ENCODE measurements around the gene UBASH3B.
"Not testable (repeated sequence)": the region's sequence is repeated elsewhere in the genome, so short reads cannot be mapped to it uniquely, and the experiment has no call there.

UBASH3B gene

GRCh38 chr11:122852074-122852795, 196.7 kb downstream of the UBASH3B start:
- DNase-seq (ENCODE audit: low read depth): no peak

- no peak for DNase-seq (ENCODE audit: low read depth)
These were observed 197.3 kb downstream of the UBASH3B start for GRCh38 chr11:122852796-122853160.

GRCh38 chr11:122853261-122853660, 197.7 kb downstream of the UBASH3B start:
- DNase-seq (ENCODE audit: low read depth): no peak

GRCh38 chr11:122853971-122854446, 198.5 kb downstream of the UBASH3B start:
- DNase-seq (ENCODE audit: low read depth): peak; percentile 62

- no peak for DNase-seq (ENCODE audit: low read depth)
These were observed 206.1 kb downstream of the UBASH3B start for GRCh38 chr11:122861631-122862030.

GRCh38 chr11:122862091-122862490, 206.6 kb downstream of the UBASH3B start:
- no peak for DNase-seq (ENCODE audit: low read depth)

GRCh38 chr11:122863154-122863553, 207.6 kb downstream of the UBASH3B start:
- DNase-seq (ENCODE audit: low read depth): not testable (repeated sequence)

GRCh38 chr11:122863704-122864326, 208.3 kb downstream of the UBASH3B start:
- no peak for DNase-seq (ENCODE audit: low read depth)

All from GM04504 (cell line).